RKO (cell line): ENCODE data around the gene CACNA1G.

Source experiments
- DNase-seq: peaks from one replicate; pipeline ENCODE4 v3.0.0-alpha.2; 2016; ENCODE audit warnings: low spot score

CACNA1G gene

DNA sequence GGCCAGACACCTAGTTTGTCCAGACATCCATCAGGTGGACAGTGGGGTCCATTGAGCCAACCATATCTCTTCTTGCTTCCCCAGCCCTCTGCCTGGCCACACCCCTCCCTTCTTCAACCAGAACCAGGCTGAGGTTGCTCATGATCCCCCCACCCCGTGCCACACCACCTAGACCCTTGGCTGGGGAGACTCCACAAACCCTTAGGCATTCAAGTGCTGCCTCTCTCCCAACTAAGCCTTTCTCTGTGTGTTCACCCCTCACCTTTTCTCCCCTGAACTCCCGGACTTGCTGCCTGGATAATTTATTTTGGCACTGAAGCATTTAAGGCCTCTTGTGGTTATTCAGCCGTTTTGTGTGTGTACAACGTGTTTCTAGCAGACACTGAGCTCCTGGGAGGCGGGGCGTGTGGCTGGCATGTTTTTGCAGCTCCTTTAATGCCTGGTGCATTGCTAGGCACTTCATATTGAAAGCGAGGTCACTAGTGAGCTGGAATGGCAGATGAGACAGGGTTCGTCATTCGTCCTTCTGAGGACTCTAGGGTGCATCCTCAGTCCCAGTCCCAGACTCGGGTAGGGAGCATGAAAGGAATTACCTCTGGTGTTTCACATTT lies 28.7 kb downstream of the CACNA1G start:
- DNase-seq: no peak

DNA sequence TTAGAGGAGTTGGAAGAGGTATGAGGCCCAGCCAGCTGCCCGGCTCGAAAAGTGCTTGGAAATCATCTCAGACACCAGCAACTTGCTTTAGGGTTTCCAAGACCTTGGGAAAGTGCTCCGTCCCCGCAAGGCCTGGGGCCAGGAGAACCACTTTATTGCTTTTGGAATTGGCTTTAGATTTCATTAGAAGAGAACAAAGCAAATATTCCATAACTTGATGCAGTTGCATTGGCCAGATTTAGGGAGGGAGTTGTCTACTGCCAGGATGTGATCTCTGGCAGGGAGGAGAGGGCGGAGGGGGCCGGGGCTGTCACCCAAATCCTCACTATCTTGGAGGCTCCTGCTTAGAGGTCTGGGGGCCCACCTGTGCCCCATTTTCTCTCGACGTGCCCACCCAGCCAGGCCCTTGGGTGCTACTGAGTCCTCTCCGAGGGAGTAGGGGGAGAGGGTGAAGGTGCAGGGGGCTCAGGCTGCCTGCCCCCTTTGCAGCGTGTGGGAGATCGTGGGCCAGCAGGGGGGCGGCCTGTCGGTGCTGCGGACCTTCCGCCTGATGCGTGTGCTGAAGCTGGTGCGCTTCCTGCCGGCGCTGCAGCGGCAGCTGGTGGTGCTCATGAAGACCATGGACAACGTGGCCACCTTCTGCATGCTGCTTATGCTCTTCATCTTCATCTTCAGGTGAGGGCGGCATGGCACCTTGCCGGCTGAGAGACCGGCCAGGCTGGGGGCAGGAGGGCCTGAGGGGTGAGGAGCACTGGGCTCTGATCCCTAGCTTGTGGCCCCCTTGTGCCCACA lies 30.6 kb downstream of the CACNA1G start:
- DNase-seq: no peak

GRCh38 chr17:50593321-50593720 lies 32.8 kb downstream of the CACNA1G start:
- no peak for DNase-seq

GRCh38 chr17:50594128-50594823 lies 33.8 kb downstream of the CACNA1G start:
- DNase-seq: no peak

DNA sequence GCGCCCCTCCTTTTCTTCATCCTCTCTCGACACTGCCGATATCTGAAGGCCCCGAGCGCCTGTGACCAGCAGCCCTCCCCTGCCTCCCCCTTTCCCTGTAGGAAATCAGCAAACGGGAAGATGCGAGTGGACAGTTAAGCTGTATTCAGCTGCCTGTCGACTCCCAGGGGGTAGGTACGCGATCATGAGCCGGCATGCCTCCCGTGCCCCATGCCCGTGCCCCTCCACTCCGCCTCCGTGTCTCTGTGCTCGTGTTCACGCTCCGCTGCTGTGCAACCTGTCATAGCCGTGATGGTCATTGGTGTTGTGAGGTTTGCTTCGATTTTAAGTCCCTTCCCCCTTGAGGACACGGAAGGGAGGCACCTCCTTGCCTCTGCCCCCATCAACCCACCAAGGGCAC lies 34.4 kb downstream of the CACNA1G start:
- no peak for DNase-seq

DNA sequence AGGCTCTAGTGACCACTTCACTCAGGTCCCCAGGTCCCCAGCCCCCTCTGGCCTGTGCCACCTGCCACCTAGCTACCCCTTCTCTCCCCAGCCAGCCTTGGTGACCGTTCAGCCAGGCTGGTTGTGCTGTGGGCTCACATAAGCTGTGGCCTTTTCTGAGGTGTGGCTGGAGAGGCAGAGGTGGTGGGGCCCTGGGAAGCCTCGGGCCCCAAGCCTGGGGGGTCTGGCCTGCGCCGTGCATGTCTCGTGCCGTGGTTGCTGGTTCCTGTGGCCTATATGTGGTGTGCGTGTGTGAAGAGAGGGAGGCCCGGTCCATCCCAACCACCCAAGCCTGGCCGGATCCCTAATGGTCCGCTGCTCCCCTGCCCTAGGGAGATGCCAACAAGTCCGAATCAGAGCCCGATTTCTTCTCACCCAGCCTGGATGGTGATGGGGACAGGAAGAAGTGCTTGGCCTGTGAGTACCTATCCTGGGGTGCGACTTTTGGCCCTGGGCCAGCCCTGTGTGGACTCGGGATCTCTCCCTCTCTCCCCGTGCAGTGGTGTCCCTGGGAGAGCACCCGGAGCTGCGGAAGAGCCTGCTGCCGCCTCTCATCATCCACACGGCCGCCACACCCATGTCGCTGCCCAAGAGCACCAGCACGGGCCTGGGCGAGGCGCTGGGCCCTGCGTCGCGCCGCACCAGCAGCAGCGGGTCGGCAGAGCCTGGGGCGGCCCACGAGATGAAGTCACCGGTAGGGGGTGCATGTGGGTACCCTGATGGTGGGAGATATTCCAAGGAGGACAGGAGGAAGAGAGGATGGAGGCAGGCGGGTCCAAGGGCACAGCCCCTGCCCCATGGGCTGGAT lies 35.9 kb downstream of the CACNA1G start:
- DNase-seq: no peak

DNA sequence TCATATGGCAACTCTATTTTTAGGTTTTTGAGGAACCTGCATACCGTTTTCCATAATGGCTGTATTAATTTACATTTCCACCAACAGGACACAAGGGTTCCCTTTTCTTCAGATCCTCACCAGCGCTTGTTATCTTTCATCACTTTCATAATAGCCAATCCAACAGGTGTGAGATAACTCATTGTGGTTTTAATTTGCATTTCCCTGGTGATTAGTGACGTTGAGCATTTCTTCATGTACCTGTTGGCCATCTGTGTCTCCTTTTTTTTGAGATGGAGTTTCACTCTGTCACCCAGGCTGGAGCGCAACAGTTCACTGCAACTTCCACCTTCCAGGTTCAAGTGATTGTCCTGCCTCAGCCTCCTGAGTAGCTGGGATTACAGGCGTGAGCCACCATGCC lies 38.0 kb downstream of the CACNA1G start:
- no peak for DNase-seq

- no peak for DNase-seq
Measured at GRCh38 chr17:50599606-50600005, 39.1 kb downstream of the CACNA1G start.

DNA sequence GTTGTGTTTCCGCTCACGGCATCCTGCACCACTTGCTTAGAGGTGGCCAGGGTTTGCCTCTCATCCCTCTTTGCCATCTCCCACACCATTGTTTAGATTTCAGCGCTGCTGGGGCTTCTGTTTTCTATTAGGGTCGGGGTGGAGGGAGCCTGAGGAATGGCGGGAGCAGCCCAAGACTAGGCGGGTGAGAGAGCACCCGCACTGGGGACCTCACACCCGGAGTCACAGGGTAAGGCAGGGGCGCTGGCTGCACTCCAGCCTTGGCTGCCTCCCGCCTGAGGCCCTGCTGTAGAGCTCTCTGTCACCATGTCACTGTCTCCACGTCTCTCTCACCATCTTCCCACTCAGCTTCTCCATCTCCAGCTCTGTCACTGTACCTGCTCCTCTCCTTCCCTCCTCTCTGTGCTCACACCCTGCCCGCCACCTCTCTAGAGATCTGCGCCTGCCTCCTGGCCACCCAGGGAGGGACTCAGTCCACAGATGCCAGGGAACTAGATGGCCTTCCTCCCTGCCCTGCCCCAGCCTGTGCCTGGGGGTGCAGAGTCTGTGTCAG lies 41.4 kb downstream of the CACNA1G start:
- no peak for DNase-seq

DNA sequence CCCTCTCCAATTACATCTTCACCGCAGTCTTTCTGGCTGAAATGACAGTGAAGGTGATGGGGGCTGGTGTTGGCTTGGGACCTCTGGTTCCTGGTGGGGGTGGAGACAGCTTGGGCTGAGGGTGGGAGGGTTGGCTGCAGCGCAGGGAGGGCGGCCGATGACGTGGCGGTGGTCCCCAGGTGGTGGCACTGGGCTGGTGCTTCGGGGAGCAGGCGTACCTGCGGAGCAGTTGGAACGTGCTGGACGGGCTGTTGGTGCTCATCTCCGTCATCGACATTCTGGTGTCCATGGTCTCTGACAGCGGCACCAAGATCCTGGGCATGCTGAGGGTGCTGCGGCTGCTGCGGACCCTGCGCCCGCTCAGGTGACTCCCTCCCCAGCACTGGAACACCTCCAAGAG lies 42.3 kb downstream of the CACNA1G start:
- no peak for DNase-seq

DNA sequence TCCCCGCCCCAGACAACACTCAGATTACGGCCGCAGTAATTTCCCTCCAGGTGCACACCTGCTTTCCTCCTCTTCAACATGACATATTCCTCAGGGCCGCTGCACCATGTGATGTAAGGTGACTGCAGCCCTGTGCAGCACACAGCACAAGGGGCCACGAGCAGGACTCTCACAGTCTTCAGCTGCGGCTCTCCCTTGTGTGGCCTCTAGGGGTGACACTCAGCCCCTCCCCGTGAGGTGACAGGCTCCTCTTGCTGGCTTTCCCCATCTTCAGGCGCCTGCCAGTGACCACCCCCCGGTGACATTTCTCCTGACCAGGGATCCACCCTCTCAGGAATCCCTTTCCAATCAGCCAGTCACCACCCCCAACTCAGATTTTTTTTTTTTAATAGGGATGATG lies 42.8 kb downstream of the CACNA1G start:
- DNase-seq: no peak

DNA sequence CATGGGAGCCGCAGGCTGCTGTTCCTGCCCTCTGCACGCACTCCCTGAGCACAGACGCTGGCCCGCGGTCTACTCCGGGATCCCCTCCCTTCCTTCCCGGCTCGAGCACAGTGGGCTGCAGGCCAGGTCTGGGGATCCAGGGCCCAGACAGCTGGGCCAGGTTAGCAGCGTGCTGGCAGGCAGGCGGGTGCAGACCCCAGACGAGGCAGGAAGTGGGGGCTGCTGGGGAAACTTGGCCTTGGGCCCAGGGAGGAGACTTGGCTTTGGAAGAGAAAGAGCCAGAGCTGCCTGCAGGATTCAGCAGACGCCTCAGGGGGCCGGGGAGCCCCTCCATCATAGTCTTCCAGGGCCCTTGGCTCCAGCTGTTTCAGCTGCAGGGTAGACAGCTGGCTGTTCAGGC lies 44.0 kb downstream of the CACNA1G start:
- no peak for DNase-seq

GRCh38 chr17:50605429-50605828 lies 44.9 kb downstream of the CACNA1G start:
- DNase-seq: no peak

- no peak for DNase-seq
Measured at GRCh38 chr17:50607522-50608175, 47.1 kb downstream of the CACNA1G start.

DNA sequence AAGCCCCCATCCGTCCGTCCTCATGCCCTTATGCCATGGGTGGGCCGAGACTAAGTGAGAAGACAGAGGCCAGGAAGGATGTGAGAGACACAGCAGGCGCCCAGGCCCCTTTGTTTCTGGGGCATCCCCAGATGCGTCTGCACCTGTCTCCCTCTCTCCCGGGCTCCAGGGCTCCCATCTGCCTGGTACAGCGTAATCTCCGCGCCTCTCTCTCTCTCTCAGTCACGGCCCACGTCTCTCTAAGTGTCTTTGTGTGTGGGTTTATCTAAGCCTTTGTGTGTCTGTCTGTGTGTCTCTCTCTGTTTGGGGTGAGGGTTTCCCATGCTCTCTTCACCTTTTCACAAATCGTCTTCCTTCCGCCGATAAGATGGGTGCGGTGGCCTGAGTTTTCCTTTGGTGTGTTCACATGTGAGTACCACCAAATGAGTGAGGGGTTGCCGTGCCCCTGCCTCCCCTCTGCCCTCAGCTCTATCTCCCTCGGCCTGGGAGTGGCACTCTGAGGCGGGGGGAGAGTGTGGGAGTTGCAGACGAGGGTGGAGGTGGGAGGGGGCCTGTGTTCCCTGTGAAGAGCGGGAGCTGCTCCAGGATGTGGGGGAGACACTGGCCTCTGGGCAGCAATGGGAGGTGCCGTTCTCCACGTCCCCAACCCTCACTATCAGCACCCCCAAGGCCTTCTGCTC lies 48.3 kb downstream of the CACNA1G start:
- no peak for DNase-seq

DNA sequence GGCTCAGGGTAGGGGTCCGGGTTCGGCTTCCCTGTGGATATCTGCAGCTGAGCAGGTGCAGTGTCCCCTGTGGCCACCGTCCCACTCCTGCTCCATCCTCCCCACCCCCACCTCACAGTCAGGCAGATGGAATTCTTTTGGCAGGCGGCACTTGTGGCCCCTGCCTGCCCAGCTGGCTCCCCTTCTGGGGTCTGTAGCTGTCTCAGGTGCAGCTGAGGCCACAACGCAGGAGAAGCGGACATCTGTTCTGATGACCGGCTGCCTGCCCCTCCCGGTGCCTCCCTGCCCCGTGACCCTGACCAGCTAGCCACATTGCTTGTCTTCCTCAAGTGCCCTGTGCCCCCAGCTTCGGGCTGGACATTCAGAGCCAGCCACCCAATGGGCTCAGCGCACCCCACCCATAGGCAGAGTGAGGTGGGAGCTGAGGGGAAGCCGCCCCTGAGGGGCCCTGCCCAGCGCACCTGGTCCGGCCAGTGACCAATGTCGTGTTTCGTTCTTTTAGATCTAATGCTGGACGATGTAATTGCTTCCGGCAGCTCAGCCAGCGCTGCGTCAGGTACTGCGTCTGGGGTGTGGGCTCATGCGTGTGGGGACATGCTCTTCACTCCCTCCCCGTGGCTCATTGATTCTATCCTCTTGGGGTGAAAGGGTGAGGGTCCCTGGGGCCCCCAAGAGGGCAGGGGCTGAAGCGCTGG lies 49.0 kb downstream of the CACNA1G start:
- no peak for DNase-seq

DNA sequence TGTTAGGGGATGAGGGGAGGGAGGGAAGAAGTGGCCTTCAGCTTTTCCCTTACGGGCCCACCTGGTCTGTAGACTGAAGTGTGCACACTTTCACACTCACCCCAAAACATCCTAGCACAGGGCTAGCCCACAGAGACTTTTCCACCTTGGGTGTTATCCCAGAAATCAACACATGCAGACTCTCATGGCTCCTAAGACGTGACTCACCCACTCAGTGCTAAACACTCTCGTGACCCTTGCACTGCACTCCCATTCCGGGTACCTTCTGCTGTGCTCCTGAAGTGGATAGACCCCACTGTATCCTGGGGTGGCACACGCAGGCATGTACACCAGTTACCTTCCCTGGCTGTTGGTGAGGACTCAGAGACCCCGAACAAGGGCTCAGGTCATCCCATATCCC lies 51.1 kb downstream of the CACNA1G start:
- no peak for DNase-seq

DNA sequence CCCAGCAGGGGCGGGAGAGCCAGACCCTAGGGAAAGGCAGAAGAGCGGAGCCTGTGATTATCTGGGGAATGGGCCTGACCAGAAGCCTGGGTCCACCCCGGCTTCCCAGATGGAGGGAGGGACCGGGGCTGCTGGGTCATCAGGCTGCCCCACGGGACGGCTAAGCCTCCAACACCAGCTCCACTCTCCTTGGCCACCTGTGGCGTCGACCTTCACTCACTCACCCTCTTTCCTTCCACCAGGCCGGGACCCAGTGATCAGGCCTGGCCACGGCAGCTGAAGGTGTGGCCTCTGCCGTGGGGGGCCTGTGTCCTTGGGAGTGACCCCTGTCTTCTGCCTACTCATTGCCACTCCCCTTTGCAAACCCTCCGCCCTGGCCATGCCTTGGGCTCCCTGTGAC lies 51.8 kb downstream of the CACNA1G start:
- no peak for DNase-seq

GRCh38 chr17:50613007-50613992 lies 52.8 kb downstream of the CACNA1G start:
- no peak for DNase-seq
